ENCODE results near the gene CCNG2.

DNA sequence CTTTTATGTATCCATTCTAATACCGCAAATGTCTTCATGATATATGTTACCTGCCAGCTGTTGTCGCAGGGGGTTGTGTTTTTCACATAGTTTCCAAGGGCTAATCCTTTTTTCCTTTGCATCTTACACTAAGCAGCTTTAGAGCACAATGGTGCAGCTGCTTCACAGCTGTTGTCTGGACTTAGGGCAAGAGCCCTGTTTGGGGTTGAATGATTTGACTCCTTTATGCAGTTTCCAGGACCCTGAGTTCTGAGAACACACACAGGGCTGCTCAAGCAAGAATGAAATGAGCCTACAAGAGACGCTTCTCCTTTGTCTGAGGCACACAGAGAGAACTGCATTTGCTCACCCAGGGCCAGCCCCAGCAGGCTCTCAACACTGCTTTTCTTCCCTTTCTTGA lies 20.2 kb downstream of the CCNG2 start:
- TF ChIP-seq, protein P1, sequence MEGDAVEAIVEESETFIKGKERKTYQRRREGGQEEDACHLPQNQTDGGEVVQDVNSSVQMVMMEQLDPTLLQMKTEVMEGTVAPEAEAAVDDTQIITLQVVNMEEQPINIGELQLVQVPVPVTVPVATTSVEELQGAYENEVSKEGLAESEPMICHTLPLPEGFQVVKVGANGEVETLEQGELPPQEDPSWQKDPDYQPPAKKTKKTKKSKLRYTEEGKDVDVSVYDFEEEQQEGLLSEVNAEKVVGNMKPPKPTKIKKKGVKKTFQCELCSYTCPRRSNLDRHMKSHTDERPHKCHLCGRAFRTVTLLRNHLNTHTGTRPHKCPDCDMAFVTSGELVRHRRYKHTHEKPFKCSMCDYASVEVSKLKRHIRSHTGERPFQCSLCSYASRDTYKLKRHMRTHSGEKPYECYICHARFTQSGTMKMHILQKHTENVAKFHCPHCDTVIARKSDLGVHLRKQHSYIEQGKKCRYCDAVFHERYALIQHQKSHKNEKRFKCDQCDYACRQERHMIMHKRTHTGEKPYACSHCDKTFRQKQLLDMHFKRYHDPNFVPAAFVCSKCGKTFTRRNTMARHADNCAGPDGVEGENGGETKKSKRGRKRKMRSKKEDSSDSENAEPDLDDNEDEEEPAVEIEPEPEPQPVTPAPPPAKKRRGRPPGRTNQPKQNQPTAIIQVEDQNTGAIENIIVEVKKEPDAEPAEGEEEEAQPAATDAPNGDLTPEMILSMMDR (IDR thresholded peaks at IDR 0.05; ENCODE audit: insufficient read depth, low read length), result no peak
- TF ChIP-seq REST (IDR thresholded peaks at IDR 0.05; ENCODE audit: insufficient replicate concordance, low read depth), result no peak
- no peak for TF ChIP-seq GABPA (IDR thresholded peaks at IDR 0.05; ENCODE audit: low read depth)
- no peak for TF ChIP-seq POLR2AphosphoS5 (IDR thresholded peaks at IDR 0.05; ENCODE audit: low read depth)
